ENCODE data around the gene ZKSCAN3.
"Not testable (repeated sequence)": the region's sequence is repeated elsewhere in the genome, so short reads cannot be mapped to it uniquely, and the experiment has no call there.

Gene ZKSCAN3

DNA sequence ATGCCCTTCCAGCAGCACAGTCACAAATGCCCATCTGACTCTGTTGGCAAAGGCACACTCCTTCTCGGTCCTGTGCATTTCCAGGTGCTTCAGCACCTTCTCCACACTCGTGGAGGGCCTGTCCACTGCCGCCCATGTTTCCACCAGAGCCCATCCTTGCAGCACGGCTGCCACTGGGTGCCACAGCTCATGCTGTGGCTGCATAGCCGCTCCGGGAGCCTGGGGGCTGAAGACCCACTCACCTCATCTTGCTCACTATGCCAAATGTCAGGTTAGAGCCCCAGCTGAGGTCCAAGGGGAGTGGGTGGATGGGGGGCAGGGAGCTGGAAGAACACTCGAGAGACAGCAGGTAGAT, 6.9 kb downstream of the ZKSCAN3 start:
- POLR2A ChIA-PET (ENCODE audit: low non-redundant PET), result interaction anchor here (0.9 to 1.1 kb wide), 2 partner anchors 15 to 138 kb away, joined by 3 to 8 read pairs; no protein-coding TSS in a partner anchor
- peak overlapping the region; percentile 84 for H3K27ac ChIP-seq
- TF ChIP-seq, protein P1, sequence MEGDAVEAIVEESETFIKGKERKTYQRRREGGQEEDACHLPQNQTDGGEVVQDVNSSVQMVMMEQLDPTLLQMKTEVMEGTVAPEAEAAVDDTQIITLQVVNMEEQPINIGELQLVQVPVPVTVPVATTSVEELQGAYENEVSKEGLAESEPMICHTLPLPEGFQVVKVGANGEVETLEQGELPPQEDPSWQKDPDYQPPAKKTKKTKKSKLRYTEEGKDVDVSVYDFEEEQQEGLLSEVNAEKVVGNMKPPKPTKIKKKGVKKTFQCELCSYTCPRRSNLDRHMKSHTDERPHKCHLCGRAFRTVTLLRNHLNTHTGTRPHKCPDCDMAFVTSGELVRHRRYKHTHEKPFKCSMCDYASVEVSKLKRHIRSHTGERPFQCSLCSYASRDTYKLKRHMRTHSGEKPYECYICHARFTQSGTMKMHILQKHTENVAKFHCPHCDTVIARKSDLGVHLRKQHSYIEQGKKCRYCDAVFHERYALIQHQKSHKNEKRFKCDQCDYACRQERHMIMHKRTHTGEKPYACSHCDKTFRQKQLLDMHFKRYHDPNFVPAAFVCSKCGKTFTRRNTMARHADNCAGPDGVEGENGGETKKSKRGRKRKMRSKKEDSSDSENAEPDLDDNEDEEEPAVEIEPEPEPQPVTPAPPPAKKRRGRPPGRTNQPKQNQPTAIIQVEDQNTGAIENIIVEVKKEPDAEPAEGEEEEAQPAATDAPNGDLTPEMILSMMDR (conservative IDR thresholded peaks at IDR 0.05; ENCODE audit: low read depth), result no peak
- DNase-seq (ENCODE audit: low spot score), result no peak
- CTCF ChIA-PET, result interaction anchor here (0.6 to 1.5 kb wide), 12 partner anchors 8 to 649 kb away, joined by 3 to 12 read pairs (median 4); partner anchors contain the start of gene ZKSCAN8

- CTCF ChIA-PET, result no interaction called here
- TF ChIP-seq, protein P1 (conservative IDR thresholded peaks at IDR 0.05; ENCODE audit: low read depth), result no peak
- POLR2A ChIA-PET (ENCODE audit: low non-redundant PET), result no interaction called here
- H3K27ac ChIP-seq, result no peak overlapping the region
- no peak for DNase-seq (ENCODE audit: low spot score)
Measured at GRCh38 chr6:28357036-28357435, 7.3 kb downstream of the ZKSCAN3 start.

DNA sequence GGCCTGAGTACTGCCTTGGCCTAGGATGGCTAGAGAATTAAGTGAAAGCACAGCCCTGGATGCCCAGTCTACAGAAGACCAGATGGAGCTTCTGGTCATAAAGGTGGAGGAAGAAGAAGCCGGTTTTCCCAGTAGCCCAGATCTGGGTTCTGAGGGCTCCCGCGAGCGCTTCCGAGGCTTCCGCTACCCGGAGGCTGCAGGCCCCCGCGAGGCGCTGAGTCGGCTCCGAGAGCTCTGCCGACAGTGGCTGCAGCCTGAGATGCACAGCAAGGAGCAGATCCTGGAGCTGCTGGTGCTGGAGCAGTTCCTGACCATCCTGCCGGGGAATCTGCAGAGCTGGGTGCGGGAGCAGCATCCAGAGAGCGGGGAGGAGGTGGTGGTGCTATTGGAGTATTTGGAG, 9.8 kb downstream of the ZKSCAN3 start:
- H3K27ac ChIP-seq; POLR2A ChIA-PET (ENCODE audit: low non-redundant PET); CTCF ChIA-PET; DNase-seq (ENCODE audit: low spot score): not testable (repeated sequence)

- CTCF ChIA-PET, result interaction anchor here (0.6 kb wide), 1 partner anchor 646 kb away, joined by 3 read pairs; no protein-coding TSS in a partner anchor
- TF ChIP-seq, protein P1 (conservative IDR thresholded peaks at IDR 0.05; ENCODE audit: low read depth), result no peak
- POLR2A ChIA-PET (ENCODE audit: low non-redundant PET), result no interaction called here
- H3K27ac ChIP-seq, result no peak overlapping the region
- DNase-seq (ENCODE audit: low spot score), result no peak
Measured at GRCh38 chr6:28360961-28361360, 11.2 kb downstream of the ZKSCAN3 start.

DNA sequence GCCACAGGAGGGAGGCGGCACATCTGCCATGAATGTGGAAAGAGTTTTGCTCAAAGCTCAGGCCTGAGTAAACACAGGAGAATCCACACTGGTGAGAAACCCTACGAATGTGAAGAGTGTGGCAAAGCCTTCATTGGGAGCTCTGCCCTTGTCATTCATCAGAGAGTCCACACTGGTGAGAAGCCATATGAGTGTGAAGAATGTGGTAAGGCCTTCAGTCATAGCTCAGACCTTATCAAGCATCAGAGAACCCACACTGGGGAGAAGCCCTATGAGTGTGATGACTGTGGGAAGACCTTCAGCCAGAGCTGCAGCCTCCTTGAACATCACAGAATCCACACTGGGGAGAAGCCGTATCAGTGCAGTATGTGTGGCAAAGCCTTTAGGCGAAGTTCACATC, 15.8 kb downstream of the ZKSCAN3 start:
- H3K27ac ChIP-seq; POLR2A ChIA-PET (ENCODE audit: low non-redundant PET); DNase-seq (ENCODE audit: low spot score): not testable (repeated sequence)
- CTCF ChIA-PET, result interaction anchor here (1.5 kb wide), 1 partner anchor 10 kb away, joined by 3 read pairs; no protein-coding TSS in a partner anchor

DNA sequence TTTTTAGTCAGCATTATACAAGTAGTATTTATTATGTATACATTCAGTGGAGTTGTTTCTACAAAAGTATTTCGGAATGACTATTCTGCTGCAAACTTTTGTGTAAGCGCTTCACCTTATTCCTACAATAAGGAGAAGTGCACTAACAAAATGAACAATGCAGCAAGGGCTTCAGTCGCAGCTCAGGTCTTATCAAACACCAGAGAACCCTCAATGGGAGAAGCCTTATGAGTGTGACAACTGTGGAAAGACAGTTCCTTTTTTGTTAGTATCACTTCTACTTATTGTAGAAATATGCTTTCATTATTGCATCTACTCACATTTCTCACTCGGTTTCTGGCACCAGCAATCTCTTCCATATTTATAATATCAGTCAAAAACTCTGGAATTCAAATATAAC, 18.8 kb downstream of the ZKSCAN3 start:
- POLR2A ChIA-PET (ENCODE audit: low non-redundant PET), result no interaction called here

DNA sequence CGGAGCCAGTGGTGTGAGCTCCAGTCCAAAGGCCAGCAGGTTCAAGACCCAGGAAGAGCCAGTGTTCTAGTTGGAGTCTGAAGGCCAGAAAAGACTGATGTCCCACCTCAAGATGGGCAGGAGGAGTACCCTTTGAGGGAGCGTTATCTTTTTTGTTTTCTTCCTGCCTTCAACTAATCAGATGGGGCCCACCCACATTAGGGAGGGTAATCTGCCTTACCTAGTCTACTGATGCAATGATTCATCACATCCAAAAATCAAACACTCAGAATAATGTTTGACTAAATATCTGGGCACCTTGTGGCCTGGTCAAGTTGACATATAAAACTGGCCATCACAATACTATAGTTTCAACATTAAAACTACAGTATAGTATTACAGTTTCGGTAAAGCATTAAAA, 19.7 kb downstream of the ZKSCAN3 start:
- no peak overlapping the region for H3K27ac ChIP-seq
- DNase-seq (ENCODE audit: low spot score), result no peak
- POLR2A ChIA-PET (ENCODE audit: low non-redundant PET), result no interaction called here
- TF ChIP-seq, protein P1 (conservative IDR thresholded peaks at IDR 0.05; ENCODE audit: low read depth), result no peak
- CTCF ChIA-PET, result no interaction called here

More for the DNA sequence above, 18.8 kb downstream of the ZKSCAN3 start:
- no peak for DNase-seq (ENCODE audit: low spot score)
- TF ChIP-seq, protein P1 (conservative IDR thresholded peaks at IDR 0.05; ENCODE audit: low read depth), result no peak
- CTCF ChIA-PET, result no interaction called here
- no peak overlapping the region for H3K27ac ChIP-seq

GRCh38 chr6:28370440-28370839, 20.7 kb downstream of the ZKSCAN3 start:
- DNase-seq (ENCODE audit: low spot score), result no peak
- ChIA-PET POLR2A (ENCODE audit: low non-redundant PET) (no interaction called here), CTCF (interaction anchor here (0.9 kb wide), 1 partner anchor 14 kb away, joined by 4 read pairs; no protein-coding TSS in a partner anchor)
- TF ChIP-seq, protein P1 (conservative IDR thresholded peaks at IDR 0.05; ENCODE audit: low read depth), result no peak
- no peak overlapping the region for H3K27ac ChIP-seq
